ENCODE results near the gene YARS1. TPM values are rescaled to one million over a fixed set of nuclear protein-coding genes. Genes with fewer than 3 reads are reported as not detected.

YARS1 gene
- total and polyA plus RNA-seq, 2 of the 13 experiments (the other 11 are each of a cell fraction or from before 2014, with no cell fraction given) = 50.1 to 113 TPM

DNA sequence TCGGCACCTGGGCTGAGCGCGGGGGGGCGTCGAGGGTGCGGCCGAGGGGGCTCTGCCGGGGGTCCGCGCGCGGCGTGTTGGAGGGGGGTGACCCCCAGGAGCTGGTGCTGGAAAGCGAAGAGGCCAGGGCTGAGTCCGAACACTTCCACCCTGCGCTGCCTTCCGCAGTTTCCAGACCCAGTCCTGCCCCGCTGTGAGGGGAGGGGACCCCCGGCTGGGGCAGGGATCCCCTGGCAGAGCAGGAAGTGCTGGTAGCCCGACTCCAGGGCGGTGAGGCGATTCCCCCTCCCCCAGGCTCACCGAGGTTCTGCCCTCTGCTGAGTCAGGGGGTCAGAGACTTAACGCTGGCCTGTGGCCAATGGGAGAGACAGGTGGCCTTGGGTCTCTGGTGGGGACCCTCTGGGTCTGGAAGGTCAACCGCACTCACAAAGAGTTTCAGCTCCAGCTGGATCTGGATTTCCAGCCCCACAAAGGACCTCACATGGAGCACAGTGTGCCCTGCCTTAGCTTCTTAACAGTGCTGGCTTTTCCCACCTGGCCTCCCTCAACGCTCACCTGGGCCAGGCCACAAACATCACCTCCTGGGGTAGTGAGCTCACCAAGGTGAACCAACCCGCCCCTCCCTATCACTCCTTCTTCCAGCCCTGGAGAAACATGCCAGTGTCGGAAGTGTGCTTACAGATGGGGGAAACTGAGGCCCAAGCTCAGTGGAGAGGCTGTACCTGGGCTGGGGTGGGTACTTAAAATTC lies 74.8 kb downstream of the YARS1 start (continued):
- TF ChIP-seq, protein P1, sequence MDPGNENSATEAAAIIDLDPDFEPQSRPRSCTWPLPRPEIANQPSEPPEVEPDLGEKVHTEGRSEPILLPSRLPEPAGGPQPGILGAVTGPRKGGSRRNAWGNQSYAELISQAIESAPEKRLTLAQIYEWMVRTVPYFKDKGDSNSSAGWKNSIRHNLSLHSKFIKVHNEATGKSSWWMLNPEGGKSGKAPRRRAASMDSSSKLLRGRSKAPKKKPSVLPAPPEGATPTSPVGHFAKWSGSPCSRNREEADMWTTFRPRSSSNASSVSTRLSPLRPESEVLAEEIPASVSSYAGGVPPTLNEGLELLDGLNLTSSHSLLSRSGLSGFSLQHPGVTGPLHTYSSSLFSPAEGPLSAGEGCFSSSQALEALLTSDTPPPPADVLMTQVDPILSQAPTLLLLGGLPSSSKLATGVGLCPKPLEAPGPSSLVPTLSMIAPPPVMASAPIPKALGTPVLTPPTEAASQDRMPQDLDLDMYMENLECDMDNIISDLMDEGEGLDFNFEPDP (CRISPR knock-in tag; conservative IDR thresholded peaks at IDR 0.05) = no peak
- TF ChIP-seq, protein P2, sequence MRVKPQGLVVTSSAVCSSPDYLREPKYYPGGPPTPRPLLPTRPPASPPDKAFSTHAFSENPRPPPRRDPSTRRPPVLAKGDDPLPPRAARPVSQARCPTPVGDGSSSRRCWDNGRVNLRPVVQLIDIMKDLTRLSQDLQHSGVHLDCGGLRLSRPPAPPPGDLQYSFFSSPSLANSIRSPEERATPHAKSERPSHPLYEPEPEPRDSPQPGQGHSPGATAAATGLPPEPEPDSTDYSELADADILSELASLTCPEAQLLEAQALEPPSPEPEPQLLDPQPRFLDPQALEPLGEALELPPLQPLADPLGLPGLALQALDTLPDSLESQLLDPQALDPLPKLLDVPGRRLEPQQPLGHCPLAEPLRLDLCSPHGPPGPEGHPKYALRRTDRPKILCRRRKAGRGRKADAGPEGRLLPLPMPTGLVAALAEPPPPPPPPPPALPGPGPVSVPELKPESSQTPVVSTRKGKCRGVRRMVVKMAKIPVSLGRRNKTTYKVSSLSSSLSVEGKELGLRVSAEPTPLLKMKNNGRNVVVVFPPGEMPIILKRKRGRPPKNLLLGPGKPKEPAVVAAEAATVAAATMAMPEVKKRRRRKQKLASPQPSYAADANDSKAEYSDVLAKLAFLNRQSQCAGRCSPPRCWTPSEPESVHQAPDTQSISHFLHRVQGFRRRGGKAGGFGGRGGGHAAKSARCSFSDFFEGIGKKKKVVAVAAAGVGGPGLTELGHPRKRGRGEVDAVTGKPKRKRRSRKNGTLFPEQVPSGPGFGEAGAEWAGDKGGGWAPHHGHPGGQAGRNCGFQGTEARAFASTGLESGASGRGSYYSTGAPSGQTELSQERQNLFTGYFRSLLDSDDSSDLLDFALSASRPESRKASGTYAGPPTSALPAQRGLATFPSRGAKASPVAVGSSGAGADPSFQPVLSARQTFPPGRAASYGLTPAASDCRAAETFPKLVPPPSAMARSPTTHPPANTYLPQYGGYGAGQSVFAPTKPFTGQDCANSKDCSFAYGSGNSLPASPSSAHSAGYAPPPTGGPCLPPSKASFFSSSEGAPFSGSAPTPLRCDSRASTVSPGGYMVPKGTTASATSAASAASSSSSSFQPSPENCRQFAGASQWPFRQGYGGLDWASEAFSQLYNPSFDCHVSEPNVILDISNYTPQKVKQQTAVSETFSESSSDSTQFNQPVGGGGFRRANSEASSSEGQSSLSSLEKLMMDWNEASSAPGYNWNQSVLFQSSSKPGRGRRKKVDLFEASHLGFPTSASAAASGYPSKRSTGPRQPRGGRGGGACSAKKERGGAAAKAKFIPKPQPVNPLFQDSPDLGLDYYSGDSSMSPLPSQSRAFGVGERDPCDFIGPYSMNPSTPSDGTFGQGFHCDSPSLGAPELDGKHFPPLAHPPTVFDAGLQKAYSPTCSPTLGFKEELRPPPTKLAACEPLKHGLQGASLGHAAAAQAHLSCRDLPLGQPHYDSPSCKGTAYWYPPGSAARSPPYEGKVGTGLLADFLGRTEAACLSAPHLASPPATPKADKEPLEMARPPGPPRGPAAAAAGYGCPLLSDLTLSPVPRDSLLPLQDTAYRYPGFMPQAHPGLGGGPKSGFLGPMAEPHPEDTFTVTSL (CRISPR knock-in tag; IDR thresholded peaks at IDR 0.05; ENCODE audit: borderline replicate concordance) = no peak
- TF ChIP-seq, protein P3, sequence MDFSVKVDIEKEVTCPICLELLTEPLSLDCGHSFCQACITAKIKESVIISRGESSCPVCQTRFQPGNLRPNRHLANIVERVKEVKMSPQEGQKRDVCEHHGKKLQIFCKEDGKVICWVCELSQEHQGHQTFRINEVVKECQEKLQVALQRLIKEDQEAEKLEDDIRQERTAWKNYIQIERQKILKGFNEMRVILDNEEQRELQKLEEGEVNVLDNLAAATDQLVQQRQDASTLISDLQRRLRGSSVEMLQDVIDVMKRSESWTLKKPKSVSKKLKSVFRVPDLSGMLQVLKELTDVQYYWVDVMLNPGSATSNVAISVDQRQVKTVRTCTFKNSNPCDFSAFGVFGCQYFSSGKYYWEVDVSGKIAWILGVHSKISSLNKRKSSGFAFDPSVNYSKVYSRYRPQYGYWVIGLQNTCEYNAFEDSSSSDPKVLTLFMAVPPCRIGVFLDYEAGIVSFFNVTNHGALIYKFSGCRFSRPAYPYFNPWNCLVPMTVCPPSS (IDR thresholded peaks at IDR 0.05) = no peak
- TF ChIP-seq, protein P4, sequence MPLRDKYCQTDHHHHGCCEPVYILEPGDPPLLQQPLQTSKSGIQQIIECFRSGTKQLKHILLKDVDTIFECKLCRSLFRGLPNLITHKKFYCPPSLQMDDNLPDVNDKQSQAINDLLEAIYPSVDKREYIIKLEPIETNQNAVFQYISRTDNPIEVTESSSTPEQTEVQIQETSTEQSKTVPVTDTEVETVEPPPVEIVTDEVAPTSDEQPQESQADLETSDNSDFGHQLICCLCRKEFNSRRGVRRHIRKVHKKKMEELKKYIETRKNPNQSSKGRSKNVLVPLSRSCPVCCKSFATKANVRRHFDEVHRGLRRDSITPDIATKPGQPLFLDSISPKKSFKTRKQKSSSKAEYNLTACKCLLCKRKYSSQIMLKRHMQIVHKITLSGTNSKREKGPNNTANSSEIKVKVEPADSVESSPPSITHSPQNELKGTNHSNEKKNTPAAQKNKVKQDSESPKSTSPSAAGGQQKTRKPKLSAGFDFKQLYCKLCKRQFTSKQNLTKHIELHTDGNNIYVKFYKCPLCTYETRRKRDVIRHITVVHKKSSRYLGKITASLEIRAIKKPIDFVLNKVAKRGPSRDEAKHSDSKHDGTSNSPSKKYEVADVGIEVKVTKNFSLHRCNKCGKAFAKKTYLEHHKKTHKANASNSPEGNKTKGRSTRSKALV (CRISPR knock-in tag; IDR thresholded peaks at IDR 0.05) = no peak
- TF ChIP-seq, protein P5, sequence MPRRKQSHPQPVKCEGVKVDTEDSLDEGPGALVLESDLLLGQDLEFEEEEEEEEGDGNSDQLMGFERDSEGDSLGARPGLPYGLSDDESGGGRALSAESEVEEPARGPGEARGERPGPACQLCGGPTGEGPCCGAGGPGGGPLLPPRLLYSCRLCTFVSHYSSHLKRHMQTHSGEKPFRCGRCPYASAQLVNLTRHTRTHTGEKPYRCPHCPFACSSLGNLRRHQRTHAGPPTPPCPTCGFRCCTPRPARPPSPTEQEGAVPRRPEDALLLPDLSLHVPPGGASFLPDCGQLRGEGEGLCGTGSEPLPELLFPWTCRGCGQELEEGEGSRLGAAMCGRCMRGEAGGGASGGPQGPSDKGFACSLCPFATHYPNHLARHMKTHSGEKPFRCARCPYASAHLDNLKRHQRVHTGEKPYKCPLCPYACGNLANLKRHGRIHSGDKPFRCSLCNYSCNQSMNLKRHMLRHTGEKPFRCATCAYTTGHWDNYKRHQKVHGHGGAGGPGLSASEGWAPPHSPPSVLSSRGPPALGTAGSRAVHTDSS (CRISPR knock-in tag; conservative IDR thresholded peaks at IDR 0.05) = no peak
- no peak for TF ChIP-seq ZNF3 (CRISPR knock-in tag; IDR thresholded peaks at IDR 0.05)
- TF ChIP-seq, protein P6, sequence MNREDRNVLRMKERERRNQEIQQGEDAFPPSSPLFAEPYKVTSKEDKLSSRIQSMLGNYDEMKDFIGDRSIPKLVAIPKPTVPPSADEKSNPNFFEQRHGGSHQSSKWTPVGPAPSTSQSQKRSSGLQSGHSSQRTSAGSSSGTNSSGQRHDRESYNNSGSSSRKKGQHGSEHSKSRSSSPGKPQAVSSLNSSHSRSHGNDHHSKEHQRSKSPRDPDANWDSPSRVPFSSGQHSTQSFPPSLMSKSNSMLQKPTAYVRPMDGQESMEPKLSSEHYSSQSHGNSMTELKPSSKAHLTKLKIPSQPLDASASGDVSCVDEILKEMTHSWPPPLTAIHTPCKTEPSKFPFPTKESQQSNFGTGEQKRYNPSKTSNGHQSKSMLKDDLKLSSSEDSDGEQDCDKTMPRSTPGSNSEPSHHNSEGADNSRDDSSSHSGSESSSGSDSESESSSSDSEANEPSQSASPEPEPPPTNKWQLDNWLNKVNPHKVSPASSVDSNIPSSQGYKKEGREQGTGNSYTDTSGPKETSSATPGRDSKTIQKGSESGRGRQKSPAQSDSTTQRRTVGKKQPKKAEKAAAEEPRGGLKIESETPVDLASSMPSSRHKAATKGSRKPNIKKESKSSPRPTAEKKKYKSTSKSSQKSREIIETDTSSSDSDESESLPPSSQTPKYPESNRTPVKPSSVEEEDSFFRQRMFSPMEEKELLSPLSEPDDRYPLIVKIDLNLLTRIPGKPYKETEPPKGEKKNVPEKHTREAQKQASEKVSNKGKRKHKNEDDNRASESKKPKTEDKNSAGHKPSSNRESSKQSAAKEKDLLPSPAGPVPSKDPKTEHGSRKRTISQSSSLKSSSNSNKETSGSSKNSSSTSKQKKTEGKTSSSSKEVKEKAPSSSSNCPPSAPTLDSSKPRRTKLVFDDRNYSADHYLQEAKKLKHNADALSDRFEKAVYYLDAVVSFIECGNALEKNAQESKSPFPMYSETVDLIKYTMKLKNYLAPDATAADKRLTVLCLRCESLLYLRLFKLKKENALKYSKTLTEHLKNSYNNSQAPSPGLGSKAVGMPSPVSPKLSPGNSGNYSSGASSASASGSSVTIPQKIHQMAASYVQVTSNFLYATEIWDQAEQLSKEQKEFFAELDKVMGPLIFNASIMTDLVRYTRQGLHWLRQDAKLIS (CRISPR knock-in tag; IDR thresholded peaks at IDR 0.05) = no peak

Data from HepG2 (cell line).